Measurements from ENCODE around the gene ITPA.
"Not testable (repeated sequence)": the region's sequence is repeated elsewhere in the genome, so short reads cannot be mapped to it uniquely, and the experiment has no call there.

The ITPA gene

DNA sequence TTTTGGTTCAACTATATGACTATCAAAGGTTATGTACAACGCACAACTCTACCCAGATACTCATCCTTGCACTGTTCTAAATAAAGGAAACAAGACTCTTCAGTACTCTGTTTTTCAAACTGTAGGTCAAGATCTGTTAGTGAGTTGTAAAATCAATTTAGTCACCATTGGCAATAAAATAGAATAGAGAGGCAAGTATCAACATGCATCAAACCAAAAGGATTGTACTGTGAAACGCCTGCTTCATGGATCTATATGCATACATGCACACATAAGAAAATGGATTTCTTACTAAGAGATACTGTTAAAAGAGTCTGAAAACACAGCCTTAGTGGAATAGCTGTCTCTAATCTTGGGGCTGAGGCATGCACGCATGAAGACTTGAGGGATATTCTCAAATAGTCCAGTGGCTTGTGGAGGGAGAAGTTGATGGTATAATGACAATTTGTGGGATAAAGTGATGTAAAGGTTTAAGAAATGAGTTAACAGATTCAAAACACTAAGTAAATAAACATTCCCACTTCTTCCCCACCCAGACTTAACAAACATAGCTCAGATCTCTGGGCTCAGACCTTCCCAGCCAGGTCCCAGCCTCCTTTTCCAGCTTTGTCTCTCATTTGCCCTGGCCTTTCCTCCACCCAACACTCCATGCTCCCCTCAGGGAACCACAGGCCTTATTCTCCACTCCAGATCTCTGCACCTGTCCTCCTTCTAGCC lies 25.2 kb upstream of the ITPA start:
- H3K4me3 ChIP-seq = no peak overlapping the region
- no peak overlapping the region for H3K27ac ChIP-seq
- H3K27me3 ChIP-seq = no peaks in the 10 kb centered on the region
- intact Hi-C loops (cut with DNase I; ENCODE audit: low total_unique reads) = no loop called here
- H3K9me3 ChIP-seq = no peaks in the 10 kb centered on the region
- H3K36me3 ChIP-seq = peaks cover 0 to 10% (median 0%) of the 10 kb centered on the region in 3 donors
- H3K4me1 ChIP-seq = no peaks in the 10 kb centered on the region
- TF ChIP-seq, protein P1, sequence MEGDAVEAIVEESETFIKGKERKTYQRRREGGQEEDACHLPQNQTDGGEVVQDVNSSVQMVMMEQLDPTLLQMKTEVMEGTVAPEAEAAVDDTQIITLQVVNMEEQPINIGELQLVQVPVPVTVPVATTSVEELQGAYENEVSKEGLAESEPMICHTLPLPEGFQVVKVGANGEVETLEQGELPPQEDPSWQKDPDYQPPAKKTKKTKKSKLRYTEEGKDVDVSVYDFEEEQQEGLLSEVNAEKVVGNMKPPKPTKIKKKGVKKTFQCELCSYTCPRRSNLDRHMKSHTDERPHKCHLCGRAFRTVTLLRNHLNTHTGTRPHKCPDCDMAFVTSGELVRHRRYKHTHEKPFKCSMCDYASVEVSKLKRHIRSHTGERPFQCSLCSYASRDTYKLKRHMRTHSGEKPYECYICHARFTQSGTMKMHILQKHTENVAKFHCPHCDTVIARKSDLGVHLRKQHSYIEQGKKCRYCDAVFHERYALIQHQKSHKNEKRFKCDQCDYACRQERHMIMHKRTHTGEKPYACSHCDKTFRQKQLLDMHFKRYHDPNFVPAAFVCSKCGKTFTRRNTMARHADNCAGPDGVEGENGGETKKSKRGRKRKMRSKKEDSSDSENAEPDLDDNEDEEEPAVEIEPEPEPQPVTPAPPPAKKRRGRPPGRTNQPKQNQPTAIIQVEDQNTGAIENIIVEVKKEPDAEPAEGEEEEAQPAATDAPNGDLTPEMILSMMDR (IDR thresholded peaks at IDR 0.05) = no peak
- DNase-seq = no peak

DNA sequence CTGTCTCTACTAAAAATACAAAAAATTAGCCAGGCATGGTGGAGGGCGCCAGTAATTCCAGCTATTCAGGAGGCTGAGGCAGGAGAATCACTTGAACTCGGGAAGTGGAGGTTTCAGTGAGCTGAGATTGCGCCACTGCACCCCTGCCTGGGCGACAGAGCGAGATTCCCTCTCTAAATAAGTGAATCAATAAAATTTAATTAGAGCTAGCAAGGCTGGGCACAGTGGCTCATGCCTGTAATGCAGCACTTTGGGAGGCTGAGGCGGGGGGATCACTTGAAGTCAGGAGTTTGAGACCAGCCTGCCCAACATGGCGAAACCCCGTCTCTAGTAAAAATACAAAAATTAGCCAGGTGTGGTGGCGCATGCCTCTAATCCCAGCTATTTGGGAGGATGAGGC lies 21.4 kb upstream of the ITPA start:
- H3K4me1 ChIP-seq; DNase-seq; H3K4me3 ChIP-seq; H3K9me3 ChIP-seq; H3K27ac ChIP-seq; intact Hi-C loops (cut with DNase I; ENCODE audit: low total_unique reads); H3K27me3 ChIP-seq: not testable (repeated sequence)
- H3K36me3 ChIP-seq = peaks cover 23 to 48% (median 37%) of the 10 kb centered on the region in 3 donors

DNA sequence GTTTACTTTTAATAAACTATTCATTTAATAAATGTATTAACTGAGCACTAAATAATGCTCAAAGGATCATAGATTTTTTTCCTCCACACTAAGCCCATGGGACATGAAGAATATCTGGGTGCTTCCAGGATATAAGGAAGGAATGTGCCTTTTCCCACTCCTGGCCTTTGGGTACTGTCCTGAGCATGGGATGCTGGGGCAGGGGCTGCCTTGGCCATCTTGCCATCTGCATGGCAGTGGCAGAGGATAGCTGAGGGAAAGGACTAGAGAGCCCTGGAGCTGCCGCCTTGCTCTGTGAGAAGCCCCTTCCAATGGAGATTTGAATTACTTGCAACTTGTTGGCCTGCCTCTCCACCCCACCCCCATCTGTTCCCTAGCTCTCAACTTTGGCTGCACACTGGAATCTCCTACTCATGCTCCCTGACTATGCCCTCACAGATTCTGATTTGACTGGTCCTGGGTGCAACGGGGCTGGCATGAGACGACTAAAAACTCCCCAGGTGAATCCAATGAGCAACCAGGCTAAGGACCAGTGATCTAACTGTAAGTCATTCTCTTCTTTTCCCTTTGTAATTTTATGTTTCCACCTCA lies 20.4 kb upstream of the ITPA start:
- intact Hi-C loops (cut with DNase I; ENCODE audit: low total_unique reads) = no loop called here
- Histone ChIP-seq H3K36me3 (peaks cover 34 to 58% (median 48%) of the 10 kb centered on the region in 3 donors), H3K4me1 (no peaks in the 10 kb centered on the region), H3K9me3 (no peaks in the 10 kb centered on the region), H3K27ac (no peak overlapping the region), H3K27me3 (no peaks in the 10 kb centered on the region), H3K4me3 (no peak overlapping the region)
- no peak for DNase-seq
- TF ChIP-seq, protein P1 (IDR thresholded peaks at IDR 0.05) = no peak

DNA sequence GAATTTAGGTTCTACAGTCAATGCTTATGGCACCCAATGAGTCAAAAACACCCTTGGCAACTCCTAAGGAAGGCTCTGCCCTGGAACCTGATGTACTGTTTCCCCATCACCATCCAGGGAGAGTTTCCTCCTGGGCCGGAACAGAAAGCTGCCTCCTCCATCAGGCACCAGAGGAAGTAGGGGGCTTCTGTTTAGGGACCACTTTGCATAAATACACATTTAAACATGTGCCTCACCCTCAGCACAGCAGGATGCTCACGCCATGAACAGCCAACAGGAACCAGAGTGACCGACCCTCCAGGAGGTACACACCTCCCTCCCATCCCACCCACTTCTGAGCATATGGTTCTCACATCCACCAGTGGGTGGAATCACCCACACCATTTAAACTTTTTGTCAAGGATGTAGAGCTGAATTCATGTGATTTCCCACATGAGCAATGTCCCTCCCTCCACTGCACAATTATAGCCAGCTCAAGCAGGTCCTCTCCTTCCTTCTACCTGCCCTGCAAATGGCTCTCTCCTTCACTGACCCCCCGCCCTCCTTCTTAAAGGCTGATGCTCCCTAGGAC lies 19.7 kb upstream of the ITPA start:
- intact Hi-C loops (cut with DNase I; ENCODE audit: low total_unique reads) = no loop called here

DNA sequence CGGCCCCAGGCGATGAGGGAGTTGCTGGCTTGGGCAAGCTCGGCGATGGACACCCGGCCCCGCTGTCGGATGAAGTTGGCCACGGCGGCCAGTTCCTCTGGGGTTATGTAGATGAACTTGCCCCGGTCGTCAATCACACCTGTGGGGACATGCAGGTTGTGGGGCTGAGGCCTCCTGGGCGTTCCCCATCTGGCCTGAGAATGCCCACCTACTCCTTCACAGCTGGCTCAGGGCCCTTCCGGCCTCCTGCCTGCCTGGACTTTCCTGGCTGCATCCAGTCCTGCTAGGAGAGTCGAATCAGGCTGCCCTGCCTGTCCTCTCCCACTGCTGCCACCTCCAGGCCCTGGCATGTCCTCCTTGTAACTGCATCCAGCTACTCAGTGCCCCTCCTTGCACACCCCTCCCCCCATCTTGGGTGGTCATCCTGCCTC lies 18.6 kb upstream of the ITPA start:
- intact Hi-C loops (cut with DNase I; ENCODE audit: low total_unique reads) = no loop called here
- Histone ChIP-seq H3K27ac (no peak overlapping the region), H3K36me3 (peaks cover 51 to 76% (median 65%) of the 10 kb centered on the region in 3 donors), H3K4me1 (no peaks in the 10 kb centered on the region), H3K9me3 (no peaks in the 10 kb centered on the region), H3K27me3 (no peaks in the 10 kb centered on the region), H3K4me3 (no peak overlapping the region)
- no peak for DNase-seq
- TF ChIP-seq, protein P1 (IDR thresholded peaks at IDR 0.05) = no peak

More for the DNA sequence above, 19.7 kb upstream of the ITPA start:
- TF ChIP-seq, protein P1 (IDR thresholded peaks at IDR 0.05) = no peak
- no peak for DNase-seq
- Histone ChIP-seq H3K4me1 (no peaks in the 10 kb centered on the region), H3K27ac (no peak overlapping the region), H3K27me3 (no peaks in the 10 kb centered on the region), H3K36me3 (peaks cover 41 to 66% (median 55%) of the 10 kb centered on the region in 3 donors), H3K4me3 (no peak overlapping the region), H3K9me3 (no peaks in the 10 kb centered on the region)
